HepG2 (cell line): Measurements from ENCODE around the gene MEF2D. TPM values are rescaled to one million over a fixed set of nuclear protein-coding genes. Genes with fewer than 3 reads are reported as not detected.
A peak's percentile ranks its signal among the peaks of the same experiment; 100 is the strongest.

Experiments
- ATF4 ChIP-seq, 2 experiments: fragments of 450-650 bp in 1 of 2; sonication (generic) in 1 of 2; formaldehyde crosslinking; IDR thresholded peaks; 2 replicates each; pipeline versions ENCODE4 v1.5.0 to v1.8.0; 2020 to 2022; ENCODE audit warnings: mild to moderate bottlenecking in 1 of 2, missing genetic modification reagents in 1 of 2
- ATF7 ChIP-seq, 2 experiments: fragments of 450-650 bp in 1 of 2; sonication (generic) in 1 of 2; formaldehyde crosslinking in 1 of 2; IDR thresholded peaks; 2 replicates each; pipeline versions ENCODE4 v1.4.0 to v1.6.1; 2016 to 2020; ENCODE audit warnings: antibody characterized with exemption in 1 of 2, mild to moderate bottlenecking in 1 of 2, missing genetic modification reagents in 1 of 2
- CREB1 ChIP-seq, 2 experiments: fragments of 450-650 bp in 1 of 2; IDR thresholded peaks; 2 replicates each; pipeline ENCODE4 v1.6.1; 2016 to 2017; ENCODE audit warnings: control low read depth in 1 of 2, mild to moderate bottlenecking in 1 of 2, missing compliant biosample characterization in 1 of 2, missing genetic modification characterization in 1 of 2
- ELF3 ChIP-seq: IDR thresholded peaks from 2 replicates; pipeline ENCODE4 v1.6.1; 2016; ENCODE audit warnings: missing genetic modification reagents, missing compliant biosample characterization
- ETS1 ChIP-seq: sonication (generic); formaldehyde crosslinking; IDR thresholded peaks from 2 replicates; pipeline ENCODE4 v1.4.0; 2020; ENCODE audit warnings: missing genetic modification reagents
- FOXA3 ChIP-seq: IDR thresholded peaks from 2 replicates; pipeline ENCODE4 v1.6.1; 2016; ENCODE audit warnings: missing genetic modification reagents, missing compliant biosample characterization
- FOXO1 ChIP-seq: sonication (generic); formaldehyde crosslinking; IDR thresholded peaks from 2 replicates; pipeline ENCODE4 v1.4.0; 2020; ENCODE audit warnings: missing genetic modification reagents
- IRF1 ChIP-seq: sonication (generic); formaldehyde crosslinking; IDR thresholded peaks from 2 replicates; pipeline ENCODE4 v1.4.0; 2020; ENCODE audit warnings: low read depth, mild to moderate bottlenecking, missing genetic modification reagents
- KDM5B ChIP-seq: sonication (generic); formaldehyde crosslinking; IDR thresholded peaks from 2 replicates; pipeline ENCODE4 v1.4.0; 2020; ENCODE audit warnings: missing genetic modification reagents, mild to moderate bottlenecking, borderline replicate concordance
- MBNL3 ChIP-seq: fragments of 250-450 bp; sonication (Bioruptor Pico); conservative IDR thresholded peaks from 2 replicates; pipeline ENCODE4 v1.8.0; 2022; ENCODE audit warnings: mild to moderate bottlenecking, inconsistent platforms
- NFYB ChIP-seq: sonication (generic); formaldehyde crosslinking; IDR thresholded peaks from 2 replicates; pipeline ENCODE4 v1.4.0; 2020; ENCODE audit warnings: missing genetic modification reagents
- NR2C2 ChIP-seq: sonication (generic); formaldehyde crosslinking; IDR thresholded peaks from 2 replicates; pipeline ENCODE4 v1.4.0; 2020; ENCODE audit warnings: missing genetic modification reagents, mild to moderate bottlenecking, moderate library complexity, borderline replicate concordance
- NR2F6 ChIP-seq, 2 experiments: IDR thresholded peaks; 2 replicates each; pipeline ENCODE4 v1.6.1; 2016; ENCODE audit warnings: antibody characterized with exemption in 1 of 2, mild to moderate bottlenecking in 1 of 2
- REXO4 ChIP-seq: sonication (generic); formaldehyde crosslinking; IDR thresholded peaks from 2 replicates; pipeline ENCODE4 v1.8.0; 2022; ENCODE audit warnings: missing genetic modification reagents, mild to moderate bottlenecking, borderline replicate concordance
- TBX2 ChIP-seq: sonication (generic); formaldehyde crosslinking; IDR thresholded peaks from 2 replicates; pipeline ENCODE4 v1.5.0; 2020; ENCODE audit warnings: missing genetic modification reagents, mild to moderate bottlenecking, borderline replicate concordance
- USF2 ChIP-seq, 2 experiments: sonication (generic) in 1 of 2; formaldehyde crosslinking in 1 of 2; IDR thresholded peaks; 2 replicates each; pipeline versions ENCODE4 v1.5.1 to v1.6.1; 2011 to 2020; ENCODE audit warnings: borderline replicate concordance in 1 of 2, low read depth in 1 of 2, low read length in 1 of 2, mild to moderate bottlenecking in 1 of 2, missing genetic modification reagents in 1 of 2, moderate library complexity in 1 of 2
- XBP1 ChIP-seq: sonication (generic); formaldehyde crosslinking; IDR thresholded peaks from 2 replicates; pipeline ENCODE4 v1.5.0; 2020; ENCODE audit warnings: missing genetic modification reagents
- ZNF550 ChIP-seq: sonication (generic); formaldehyde crosslinking; IDR thresholded peaks from 2 replicates; pipeline ENCODE4 v1.4.0; 2020; ENCODE audit warnings: mild to moderate bottlenecking, missing genetic modification reagents, borderline replicate concordance
- ZNF589 ChIP-seq: sonication (generic); formaldehyde crosslinking; conservative IDR thresholded peaks from 2 replicates; pipeline ENCODE4 v1.8.0; 2022; ENCODE audit warnings: mild to moderate bottlenecking, moderate library complexity, missing genetic modification reagents
- ZNF780A ChIP-seq: sonication (generic); formaldehyde crosslinking; IDR thresholded peaks from 2 replicates; pipeline ENCODE4 v1.8.0; 2022; ENCODE audit warnings: mild to moderate bottlenecking, missing genetic modification reagents, moderate library complexity
- polyA plus RNA-seq, 8 experiments: library from polyadenylated mRNA; depleted of rRNA in 3 of 8; stranded (reverse) in 7 of 8; unstranded in 1 of 8; fragments of >200 nt; fragmentation: Illumina TruSeq in 4 of 8; extraction: Trizol in 4 of 8; gene quantifications; 2 replicates each; pipeline versions ENCODE4 v1.2.1 to v1.2.3, GENCODE V29; 2011 to 2016; ENCODE audit warnings: low read depth in 4 of 8, missing spikeins in 1 of 8, mixed read lengths in 1 of 8; ENCODE audit not compliant: insufficient read depth in 1 of 8
- total RNA-seq, 5 experiments: library from RNA; depleted of rRNA; stranded (reverse); fragments of >200 nt; fragmentation: Illumina TruSeq; extraction: Trizol; gene quantifications; 2 replicates each; pipeline ENCODE4 v1.2.3, GENCODE V29; 2016; ENCODE audit warnings: low read depth in 1 of 5

MEF2D gene
- total and polyA plus RNA-seq, 2 of the 13 experiments (the other 11 are each of a cell fraction or from before 2014, with no cell fraction given): 1.6 to 3.9 TPM

- TF ChIP-seq USF2 (IDR thresholded peaks at IDR 0.05; ENCODE audit: low read depth, low read length) (peak; percentile 30; the same call in 1 of the 2 replicates), USF2 (CRISPR knock-in tag; IDR thresholded peaks at IDR 0.05; ENCODE audit: borderline replicate concordance) (peak; percentile 90; the same call in 1 of the 2 replicates), IRF1 (CRISPR knock-in tag) (no peak), XBP1 (CRISPR knock-in tag) (no peak), CREB1 (IDR thresholded peaks at IDR 0.05) (peak; percentile 98), CREB1 (CRISPR knock-in tag; IDR thresholded peaks at IDR 0.05) (peak; percentile 98), ZNF780A (CRISPR knock-in tag) (peak; percentile 51; the same call in 1 of the 2 replicates), ELF3 (CRISPR knock-in tag) (no peak), ATF7 (IDR thresholded peaks at IDR 0.05) (no peak), ATF7 (CRISPR knock-in tag; IDR thresholded peaks at IDR 0.05) (peak; percentile 69; the same call in 1 of the 2 replicates), MBNL3 (CRISPR knock-in tag) (no peak), ZNF589 (CRISPR knock-in tag) (peak; percentile 60; the same call in 1 of the 2 replicates), FOXO1 (CRISPR knock-in tag) (peak; percentile 21; the same call in 1 of the 2 replicates), KDM5B (peak; percentile 41; the same call in 1 of the 2 replicates), REXO4 (CRISPR knock-in tag) (no peak), NFYB (peak; percentile 82), ZNF550 (CRISPR knock-in tag) (no peak), ATF4 (CRISPR knock-in tag; IDR thresholded peaks at IDR 0.05) (peak in 1 of 2 experiments; percentile 27; a peak in 1 of 4 replicates), ETS1 (CRISPR knock-in tag) (no peak), NR2C2 (CRISPR knock-in tag) (no peak), NR2F6 (IDR thresholded peaks at IDR 0.05) (peak; percentile 42), NR2F6 (CRISPR knock-in tag; IDR thresholded peaks at IDR 0.05) (no peak; the same call in 1 of the 2 replicates), TBX2 (CRISPR knock-in tag) (peak; percentile 48; the same call in 1 of the 2 replicates), FOXA3 (CRISPR knock-in tag) (0 out of 2 replicates have a peak, but pooled peaks have one; percentile 5)
These were observed 4.5 kb upstream of the MEF2D start (continued) for GRCh38 chr1:156504821-156505678.
